ENCODE data around the gene DTWD2.

DNA sequence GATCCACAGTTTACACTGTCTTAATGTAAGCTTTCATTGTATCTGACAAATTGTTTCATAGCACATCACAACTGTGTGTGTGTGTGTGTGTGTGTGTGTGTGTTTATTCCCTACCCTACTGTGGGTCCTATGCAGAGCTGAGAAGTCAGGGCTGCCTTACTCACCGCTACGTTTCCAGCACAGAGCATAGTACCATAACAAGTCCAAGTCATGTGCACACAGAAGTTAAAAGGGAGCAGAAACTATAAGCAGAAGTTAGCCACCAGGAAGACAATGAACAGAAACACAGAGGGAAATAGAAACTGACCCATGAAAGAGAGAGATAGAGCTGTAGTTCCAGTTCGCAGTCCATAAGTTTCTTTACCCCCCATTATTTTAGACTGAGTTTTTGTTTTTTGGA, 44.3 kb upstream of the DTWD2 start:
- TF ChIP-seq, protein P1, sequence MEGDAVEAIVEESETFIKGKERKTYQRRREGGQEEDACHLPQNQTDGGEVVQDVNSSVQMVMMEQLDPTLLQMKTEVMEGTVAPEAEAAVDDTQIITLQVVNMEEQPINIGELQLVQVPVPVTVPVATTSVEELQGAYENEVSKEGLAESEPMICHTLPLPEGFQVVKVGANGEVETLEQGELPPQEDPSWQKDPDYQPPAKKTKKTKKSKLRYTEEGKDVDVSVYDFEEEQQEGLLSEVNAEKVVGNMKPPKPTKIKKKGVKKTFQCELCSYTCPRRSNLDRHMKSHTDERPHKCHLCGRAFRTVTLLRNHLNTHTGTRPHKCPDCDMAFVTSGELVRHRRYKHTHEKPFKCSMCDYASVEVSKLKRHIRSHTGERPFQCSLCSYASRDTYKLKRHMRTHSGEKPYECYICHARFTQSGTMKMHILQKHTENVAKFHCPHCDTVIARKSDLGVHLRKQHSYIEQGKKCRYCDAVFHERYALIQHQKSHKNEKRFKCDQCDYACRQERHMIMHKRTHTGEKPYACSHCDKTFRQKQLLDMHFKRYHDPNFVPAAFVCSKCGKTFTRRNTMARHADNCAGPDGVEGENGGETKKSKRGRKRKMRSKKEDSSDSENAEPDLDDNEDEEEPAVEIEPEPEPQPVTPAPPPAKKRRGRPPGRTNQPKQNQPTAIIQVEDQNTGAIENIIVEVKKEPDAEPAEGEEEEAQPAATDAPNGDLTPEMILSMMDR (IDR thresholded peaks at IDR 0.05), result no peak
- TF ChIP-seq POLR2A (IDR thresholded peaks at IDR 0.05), result no peak
